Trophoblast cell (in vitro differentiated cells and primary cell): ENCODE data around the gene RIPPLY1.

ENCODE experiments used
- DNase-seq, 2 donors: peaks; one replicate each; pipeline ENCODE4 v3.0.0-alpha.2; 2016
- H2AFZ ChIP-seq: 2 replicates; pipeline ENCODE4 v1.6.1; 2013; ENCODE audit warnings: low read length, moderate library complexity, mild to moderate bottlenecking; ENCODE audit not compliant: insufficient read depth, poor library complexity
- H2AK5ac ChIP-seq: 2 replicates; pipeline ENCODE4 v1.6.1; 2013; ENCODE audit warnings: mild to moderate bottlenecking, low read length
- H2BK120ac ChIP-seq: 2 replicates; pipeline ENCODE4 v1.6.1; 2013; ENCODE audit warnings: low read length, mild to moderate bottlenecking, moderate library complexity; ENCODE audit not compliant: insufficient read depth, poor library complexity
- H2BK12ac ChIP-seq: 2 replicates; pipeline ENCODE4 v1.6.1; 2013; ENCODE audit warnings: mild to moderate bottlenecking, low read length, moderate library complexity
- H2BK5ac ChIP-seq: 2 replicates; pipeline ENCODE4 v1.6.1; 2013; ENCODE audit warnings: low read length, low read depth, moderate library complexity, mild to moderate bottlenecking; ENCODE audit not compliant: poor library complexity
- H3K14ac ChIP-seq: 2 replicates; pipeline ENCODE4 v1.6.1; 2013; ENCODE audit warnings: mild to moderate bottlenecking, low read length
- H3K18ac ChIP-seq: 2 replicates; pipeline ENCODE4 v1.6.1; 2013; ENCODE audit warnings: mild to moderate bottlenecking, low read length
- H3K23ac ChIP-seq: 2 replicates; pipeline ENCODE4 v1.6.1; 2013; ENCODE audit warnings: low read length
- H3K27ac ChIP-seq: 2 replicates; pipeline ENCODE4 v1.5.1; 2013; ENCODE audit warnings: low read depth, mild to moderate bottlenecking, inconsistent platforms, low read length, moderate library complexity
- H3K27me3 ChIP-seq: 2 replicates; pipeline ENCODE4 v1.6.1; 2013; ENCODE audit warnings: inconsistent platforms, mild to moderate bottlenecking, low read length, moderate library complexity; ENCODE audit not compliant: insufficient read depth
- H3K36me3 ChIP-seq, 2 experiments: 1 replicate in 1 of 2; 2 replicates in 1 of 2; pipeline ENCODE4 v1.6.1; 2013; ENCODE audit warnings: low read length in 2 of 2, mild to moderate bottlenecking in 2 of 2, moderate library complexity in 1 of 2; ENCODE audit not compliant: insufficient read depth in 2 of 2, control insufficient read depth in 1 of 2
- H3K4ac ChIP-seq: 2 replicates; pipeline ENCODE4 v1.6.1; 2013; ENCODE audit warnings: low read depth, mild to moderate bottlenecking, low read length, moderate library complexity
- H3K4me1 ChIP-seq, 2 experiments: 1 replicate in 1 of 2; 2 replicates in 1 of 2; pipeline ENCODE4 v1.6.1; 2013; ENCODE audit warnings: low read length in 2 of 2, mild to moderate bottlenecking in 2 of 2, moderate library complexity in 1 of 2; ENCODE audit not compliant: insufficient read depth in 2 of 2, control insufficient read depth in 1 of 2
- H3K4me2 ChIP-seq: 2 replicates; pipeline ENCODE4 v1.6.1; 2013; ENCODE audit warnings: inconsistent platforms, mild to moderate bottlenecking, low read length, moderate library complexity
- H3K4me3 ChIP-seq: 2 replicates; pipeline ENCODE4 v1.5.1; 2013; ENCODE audit warnings: mild to moderate bottlenecking, low read depth, low read length, inconsistent platforms
- H3K79me1 ChIP-seq: one replicate; pipeline ENCODE4 v1.6.1; 2013; ENCODE audit warnings: low read length
- H3K79me2 ChIP-seq: 2 replicates; pipeline ENCODE4 v1.6.1; 2013; ENCODE audit warnings: low read length, mild to moderate bottlenecking; ENCODE audit not compliant: control insufficient read depth, insufficient read depth, poor library complexity
- H3K9ac ChIP-seq: 2 replicates; pipeline ENCODE4 v1.6.1; 2013; ENCODE audit warnings: mild to moderate bottlenecking, low read length
- H3K9me3 ChIP-seq: 2 replicates; pipeline ENCODE4 v1.6.1; 2013; ENCODE audit warnings: low read depth, mild to moderate bottlenecking, control low read depth, inconsistent platforms, low read length; ENCODE audit not compliant: insufficient read depth
- H4K12ac ChIP-seq: 2 replicates; pipeline ENCODE4 v1.6.1; 2013; ENCODE audit warnings: low read depth, mild to moderate bottlenecking, low read length, moderate library complexity
- H4K8ac ChIP-seq: 2 replicates; pipeline ENCODE4 v1.6.1; 2013; ENCODE audit warnings: low read depth, mild to moderate bottlenecking, low read length, moderate library complexity
- H4K91ac ChIP-seq: one replicate; pipeline ENCODE4 v1.6.1; 2013; ENCODE audit warnings: low read depth, mild to moderate bottlenecking, low read length, moderate library complexity
- WGBS: extraction: QIAGEN DNeasy Blood & Tissue Kit; methylation state at CpG from one replicate; pipeline ENCODE4 v1.1.7; 2013; ENCODE audit warnings: missing lambda C conversion rate; ENCODE audit not compliant: insufficient read length, insufficient coverage; ENCODE audit errors: extremely low coverage; 5-methylcytosine and 5-hydroxymethylcytosine counted together

Gene RIPPLY1

DNA sequence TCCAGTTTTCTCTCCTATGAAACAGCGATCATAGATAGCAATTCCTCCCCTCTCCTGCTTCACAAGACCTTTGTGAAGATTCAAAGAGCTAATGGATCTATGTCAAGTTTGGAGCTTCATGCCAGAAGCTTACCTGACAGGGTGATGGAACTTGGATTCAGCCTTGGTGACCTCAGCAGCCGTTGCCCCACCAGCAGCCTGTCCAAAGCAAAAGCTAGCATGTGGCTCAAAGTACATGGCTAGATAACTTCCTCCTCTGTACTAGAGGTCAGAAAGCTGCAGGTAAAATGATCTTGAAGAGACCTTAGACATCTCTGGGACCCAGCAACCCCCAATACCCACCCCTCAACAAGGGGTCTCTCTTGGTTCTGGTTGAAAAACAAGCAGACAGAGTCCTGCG is 1.8 kb downstream of the RIPPLY1 start:
- no peak overlapping the region for H2AK5ac ChIP-seq
- no peak overlapping the region for H3K4ac ChIP-seq
- H3K27me3 ChIP-seq: no peaks in the 10 kb centered on the region
- peaks cover 0 to 6% of the 10 kb centered on the region in 2 experiments for H3K4me1 ChIP-seq
- H3K36me3 ChIP-seq: no peaks in the 10 kb centered on the region
- no peak overlapping the region for H2BK12ac ChIP-seq
- no peak overlapping the region for H3K9ac ChIP-seq
- no peak overlapping the region for H2BK5ac ChIP-seq
- H3K4me3 ChIP-seq: no peak overlapping the region
- no CpG with 5 or more reads among the region's 3 CpGs for WGBS
- no peaks in the 10 kb centered on the region for H3K79me2 ChIP-seq
- H3K27ac ChIP-seq: no peak overlapping the region
- no peaks in the 10 kb centered on the region for H3K9me3 ChIP-seq
- H2BK120ac ChIP-seq: no peak overlapping the region
- DNase-seq: no peak
- H3K18ac ChIP-seq: no peak overlapping the region
- H3K4me2 ChIP-seq: no peak overlapping the region
- no peak overlapping the region for H4K8ac ChIP-seq
- H2AFZ ChIP-seq: no peak overlapping the region
- no peak overlapping the region for H4K91ac ChIP-seq
- no peaks in the 10 kb centered on the region for H3K79me1 ChIP-seq
- H4K12ac ChIP-seq: no peak overlapping the region
- no peak overlapping the region for H3K14ac ChIP-seq
- H3K23ac ChIP-seq: no peak overlapping the region

GRCh38 chrX:106899841-106900240 is 3.3 kb downstream of the RIPPLY1 start:
- Histone ChIP-seq H3K14ac (no peak overlapping the region), H3K79me1 (no peaks in the 10 kb centered on the region), H3K9me3 (no peaks in the 10 kb centered on the region), H4K91ac (no peak overlapping the region), H3K4me2 (no peak overlapping the region), H2BK12ac (no peak overlapping the region), H2AK5ac (no peak overlapping the region), H2BK5ac (no peak overlapping the region), H4K12ac (no peak overlapping the region), H3K18ac (no peak overlapping the region), H3K23ac (no peak overlapping the region), H3K9ac (no peak overlapping the region), H3K4me1 (peaks cover 0 to 3% of the 10 kb centered on the region in 2 experiments), H3K4ac (no peak overlapping the region), H3K27me3 (no peaks in the 10 kb centered on the region), H4K8ac (no peak overlapping the region), H3K36me3 (no peaks in the 10 kb centered on the region), H3K4me3 (no peak overlapping the region), H2AFZ (no peak overlapping the region), H3K79me2 (no peaks in the 10 kb centered on the region), H2BK120ac (no peak overlapping the region), H3K27ac (no peak overlapping the region)
- WGBS: no CpG with 5 or more reads among the region's 1 CpG
- no peak for DNase-seq

GRCh38 chrX:106899276-106899675 is 3.9 kb downstream of the RIPPLY1 start:
- Histone ChIP-seq H2AFZ (no peak overlapping the region), H4K8ac (no peak overlapping the region), H3K79me2 (no peaks in the 10 kb centered on the region), H2AK5ac (no peak overlapping the region), H3K4me2 (no peak overlapping the region), H2BK120ac (no peak overlapping the region), H3K14ac (no peak overlapping the region), H3K18ac (no peak overlapping the region), H3K27ac (no peak overlapping the region), H3K79me1 (no peaks in the 10 kb centered on the region), H3K4me3 (no peak overlapping the region), H2BK12ac (no peak overlapping the region), H3K4me1 (peaks cover 0 to 3% of the 10 kb centered on the region in 2 experiments), H2BK5ac (no peak overlapping the region), H3K9me3 (no peaks in the 10 kb centered on the region), H3K27me3 (no peaks in the 10 kb centered on the region), H3K36me3 (no peaks in the 10 kb centered on the region), H3K23ac (no peak overlapping the region), H4K91ac (no peak overlapping the region), H3K9ac (no peak overlapping the region), H3K4ac (no peak overlapping the region), H4K12ac (no peak overlapping the region)
- no CpG with 5 or more reads among the region's 2 CpGs for WGBS
- no peak for DNase-seq

DNA sequence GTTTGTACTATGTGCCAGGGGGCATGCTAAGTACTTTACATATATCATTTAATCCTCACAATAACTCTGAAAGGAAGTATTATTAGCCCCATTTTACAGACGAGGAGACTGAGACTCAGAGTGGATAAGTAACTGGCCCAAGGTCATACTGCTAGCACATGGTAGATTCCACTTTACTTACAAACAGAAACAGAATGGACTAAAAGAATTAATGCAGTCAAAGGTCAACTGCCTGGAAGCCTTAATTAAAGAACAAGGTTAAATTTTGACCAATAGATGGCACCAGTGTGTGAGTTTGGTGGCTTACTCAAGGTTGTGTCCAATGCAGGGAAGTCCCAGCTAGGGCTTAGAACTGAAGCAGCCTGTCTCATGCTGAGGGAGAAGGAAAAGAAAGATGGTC is 4.7 kb downstream of the RIPPLY1 start:
- peaks cover 0 to 3% of the 10 kb centered on the region in 2 experiments for H3K4me1 ChIP-seq
- no peak overlapping the region for H3K4ac ChIP-seq
- no peak overlapping the region for H2AK5ac ChIP-seq
- H2BK5ac ChIP-seq: no peak overlapping the region
- no peak overlapping the region for H3K4me3 ChIP-seq
- H4K12ac ChIP-seq: no peak overlapping the region
- no peak overlapping the region for H2BK120ac ChIP-seq
- H2AFZ ChIP-seq: no peak overlapping the region
- no peak overlapping the region for H3K18ac ChIP-seq
- peak; percentile 50 to 84 for DNase-seq
- no peaks in the 10 kb centered on the region for H3K27me3 ChIP-seq
- no peak overlapping the region for H3K27ac ChIP-seq
- H3K4me2 ChIP-seq: no peak overlapping the region
- WGBS: no CpG with 5 or more reads among the region's 1 CpG
- no peaks in the 10 kb centered on the region for H3K9me3 ChIP-seq
- H3K36me3 ChIP-seq: no peaks in the 10 kb centered on the region
- no peak overlapping the region for H3K23ac ChIP-seq
- H4K91ac ChIP-seq: no peak overlapping the region
- no peaks in the 10 kb centered on the region for H3K79me2 ChIP-seq
- no peak overlapping the region for H3K9ac ChIP-seq
- no peak overlapping the region for H3K14ac ChIP-seq
- no peak overlapping the region for H4K8ac ChIP-seq
- H3K79me1 ChIP-seq: no peaks in the 10 kb centered on the region
- H2BK12ac ChIP-seq: no peak overlapping the region
